Kasumi-1 (cell line): ENCODE data around the gene MTMR2.

Source experiments
- DNase-seq, 2 experiments: peaks; one replicate each; lab custom pipeline; 2025; lab: John Stamatoyannopoulos, UW

The MTMR2 gene

DNA sequence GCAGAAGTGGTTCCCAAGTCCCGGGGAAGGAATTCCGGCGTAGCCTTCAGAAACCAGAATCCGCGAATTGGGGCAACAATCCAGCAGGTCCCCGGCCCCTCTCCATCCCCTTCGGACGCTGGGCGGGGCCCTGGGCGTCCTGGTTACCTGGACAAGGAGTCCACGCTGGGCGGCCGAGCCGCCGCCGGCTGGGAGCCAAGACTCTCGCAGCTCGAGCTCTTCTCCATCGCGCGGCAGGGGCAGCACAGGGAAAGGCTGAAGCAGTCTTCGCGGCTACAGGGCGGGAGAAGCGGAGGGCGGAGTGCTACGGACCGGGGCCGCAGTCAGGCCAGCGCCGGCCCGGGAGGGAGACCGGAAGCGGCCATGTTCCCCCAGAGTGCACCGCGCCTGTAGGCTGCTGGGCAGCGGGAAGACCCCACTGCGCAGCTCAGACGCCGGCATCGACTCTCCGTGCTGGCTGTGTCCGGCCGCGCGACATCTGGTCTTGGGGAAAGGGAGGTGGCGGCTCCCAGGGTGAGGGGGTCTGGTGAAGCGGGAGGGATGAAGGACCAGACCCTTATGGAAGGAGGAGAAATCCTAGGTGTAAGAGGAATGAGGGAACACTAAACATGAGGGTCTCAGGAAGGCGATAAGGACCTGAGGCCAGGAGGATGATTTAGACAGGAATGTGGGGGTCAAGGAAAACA, at the start of gene MTMR2:
MTMR2 (minus strand) TSS at position 380 of the 686 bp plus-strand sequence; CDS start at position 227, 153 bp downstream.
- peak; percentile 35 to 40 for DNase-seq

DNA sequence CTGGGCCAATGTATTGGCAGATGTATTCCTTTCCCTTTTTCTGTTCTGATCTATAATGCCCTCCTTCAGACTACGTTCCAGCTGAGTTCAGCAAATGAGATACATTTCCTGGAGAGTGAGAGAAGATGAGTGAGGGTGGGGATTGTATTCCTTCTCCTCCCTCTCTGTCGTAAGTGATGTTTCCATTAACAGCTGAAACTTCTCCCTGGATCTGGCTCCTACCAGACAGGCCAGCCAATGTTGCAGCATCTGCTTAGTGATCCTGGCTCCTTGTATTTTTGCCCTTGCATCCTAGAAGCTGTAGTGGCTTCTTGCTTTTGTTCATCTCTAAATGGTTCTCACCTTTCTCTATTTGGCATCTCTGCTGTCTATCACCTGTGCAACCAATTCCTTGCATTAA, 48.2 kb upstream of the MTMR2 start:
- no peak for DNase-seq

DNA sequence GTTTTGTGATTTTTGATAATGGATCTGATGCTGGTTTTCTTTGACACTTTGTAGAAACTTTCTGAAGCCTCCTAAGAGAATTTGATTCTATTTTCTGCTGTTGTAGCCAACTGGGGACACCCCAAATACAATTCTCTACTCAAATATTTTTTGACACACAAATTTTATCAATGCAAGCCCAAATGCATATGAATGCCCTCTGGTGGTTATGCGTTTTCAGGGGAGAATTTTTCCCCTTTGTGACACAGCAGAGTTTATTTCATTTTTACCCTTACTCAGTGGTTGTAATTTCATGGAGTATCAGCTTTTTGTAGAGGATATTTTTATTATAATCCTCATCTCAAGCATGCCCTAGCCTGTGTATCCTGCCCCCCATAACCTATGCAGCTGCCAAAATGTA, 44.7 kb upstream of the MTMR2 start:
- peak in 1 of 2 experiments; percentile 8 for DNase-seq

DNA sequence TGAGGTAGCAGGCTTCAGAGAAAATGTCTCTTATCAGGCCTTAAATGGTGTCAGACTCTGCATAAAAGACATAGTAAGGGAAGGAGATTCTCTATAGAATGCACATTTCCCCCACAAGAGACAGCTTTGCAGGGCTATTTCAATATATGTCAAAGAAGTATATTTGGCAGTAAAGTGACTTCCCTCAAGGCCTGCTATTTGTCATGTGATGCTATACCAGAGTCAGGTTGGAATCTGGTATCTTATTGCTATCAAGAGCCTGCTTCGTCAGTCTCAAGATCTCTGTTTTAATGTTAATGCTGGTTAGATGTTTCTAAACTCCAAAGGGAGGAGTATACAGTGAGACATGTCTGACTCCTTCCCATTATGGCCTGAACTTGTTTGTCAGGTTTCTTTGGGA, 40.4 kb upstream of the MTMR2 start:
- no peak for DNase-seq

DNA sequence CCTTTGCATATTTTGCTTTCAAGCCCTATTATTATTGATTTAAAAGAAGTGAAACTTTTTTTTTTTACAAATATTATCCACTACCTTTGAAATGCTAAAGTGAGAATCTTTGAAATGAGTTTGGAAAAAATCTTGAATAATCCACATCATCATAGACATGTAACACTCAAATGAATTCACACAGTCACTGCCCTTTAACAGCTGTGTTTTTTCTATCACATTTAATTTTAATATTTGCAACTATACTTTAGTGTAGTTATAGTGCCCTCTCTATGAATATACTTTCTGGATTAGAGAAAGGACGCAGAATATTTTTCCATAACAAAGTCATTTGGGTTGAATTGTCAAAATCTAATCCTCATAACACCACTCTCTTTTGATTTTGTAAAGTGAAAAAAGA, 37.9 kb upstream of the MTMR2 start:
- no peak for DNase-seq

DNA sequence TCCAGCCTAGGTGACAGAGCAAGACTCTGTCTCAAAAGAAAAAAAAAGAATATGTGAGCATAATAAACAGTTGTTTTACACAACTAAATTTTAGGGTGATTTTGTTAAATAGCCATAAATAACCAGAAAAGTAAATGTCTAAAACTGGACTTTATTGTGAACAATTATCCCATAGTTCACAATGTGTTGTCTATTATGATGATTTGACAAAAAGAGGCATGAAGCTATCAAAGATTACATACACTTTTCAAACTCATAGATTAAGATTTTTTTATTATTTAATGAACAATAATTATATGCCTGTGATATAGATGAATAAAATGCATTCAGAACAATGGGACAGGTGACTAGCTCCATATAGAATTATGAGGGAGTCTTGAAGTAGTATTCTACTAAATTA, 27.0 kb upstream of the MTMR2 start:
- no peak for DNase-seq

DNA sequence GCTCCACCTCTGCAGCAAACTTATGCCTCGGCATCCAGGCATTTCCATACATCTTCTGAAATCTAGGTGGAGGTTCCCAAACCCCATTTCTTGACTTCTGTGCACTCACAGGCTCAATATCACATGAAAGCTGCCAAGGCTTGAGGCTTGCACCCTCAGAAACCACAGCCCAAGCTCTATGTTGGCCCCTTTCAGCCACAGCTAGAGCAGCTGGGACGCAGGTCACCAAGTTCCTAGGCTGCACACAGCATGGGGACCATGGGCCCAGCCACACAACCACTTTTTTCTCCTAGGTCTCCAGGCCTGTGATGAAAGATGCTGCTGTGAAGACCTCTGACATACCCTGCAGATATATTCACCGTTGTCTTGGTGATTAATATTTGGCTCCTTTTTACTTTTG, 24.7 kb upstream of the MTMR2 start:
- no peak for DNase-seq

DNA sequence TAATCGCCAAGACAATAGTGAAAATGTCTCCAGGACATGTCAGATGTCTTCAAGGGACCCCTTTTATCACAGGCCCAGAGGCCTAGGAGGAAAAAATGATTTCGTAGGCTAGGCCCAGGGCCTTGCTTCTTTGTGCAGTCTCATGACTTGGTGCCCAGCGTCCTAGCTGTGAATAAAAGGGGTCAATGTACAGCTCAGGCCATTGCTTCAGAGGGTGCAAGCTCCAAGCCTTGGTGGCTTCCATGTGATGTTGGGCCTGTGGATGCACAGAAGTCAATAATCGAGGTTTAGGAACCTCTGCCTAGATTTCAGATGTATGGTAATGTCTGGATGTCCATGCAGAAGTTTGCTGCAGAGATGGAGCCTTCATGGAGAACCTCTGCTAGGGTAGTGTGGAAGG, 20.7 kb upstream of the MTMR2 start:
- DNase-seq, result no peak

DNA sequence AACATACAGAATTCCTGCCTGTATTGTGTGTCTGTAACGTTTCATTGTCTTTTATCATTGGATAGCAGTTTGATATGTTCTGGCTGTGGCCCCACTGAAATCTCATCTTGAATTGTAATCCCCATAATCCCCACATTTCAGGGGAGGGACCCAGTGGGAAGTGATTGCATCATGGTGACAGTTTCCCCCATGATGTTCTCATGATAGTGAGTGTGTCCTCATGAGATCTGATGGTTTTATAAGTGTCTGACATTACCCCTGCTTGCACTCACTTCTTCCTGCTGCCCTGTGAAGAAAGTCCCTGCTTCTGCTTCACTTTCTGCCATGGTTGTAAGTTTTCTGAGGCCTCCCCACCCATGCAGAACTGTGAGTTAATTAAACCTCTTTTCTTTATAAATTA, 19.6 kb upstream of the MTMR2 start:
- no peak for DNase-seq

DNA sequence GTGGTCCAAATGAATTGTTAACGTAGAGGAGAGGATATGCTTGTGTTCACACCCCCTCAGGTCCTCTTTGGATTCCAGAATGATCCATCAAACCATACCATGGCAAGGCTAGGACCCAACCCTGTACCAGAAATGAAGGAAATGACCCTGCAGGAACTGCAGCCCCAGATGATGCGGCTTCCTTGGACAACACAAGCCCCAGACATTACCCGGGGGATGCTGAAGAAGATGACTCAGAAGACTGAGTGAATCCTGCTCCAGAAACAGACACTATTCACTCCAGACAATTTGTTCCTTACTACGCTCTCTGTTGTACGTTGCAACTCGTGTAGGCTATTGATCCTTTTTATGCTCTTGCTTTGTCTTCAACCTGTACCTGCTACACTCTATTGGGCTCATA, 15.2 kb upstream of the MTMR2 start:
- no peak for DNase-seq

DNA sequence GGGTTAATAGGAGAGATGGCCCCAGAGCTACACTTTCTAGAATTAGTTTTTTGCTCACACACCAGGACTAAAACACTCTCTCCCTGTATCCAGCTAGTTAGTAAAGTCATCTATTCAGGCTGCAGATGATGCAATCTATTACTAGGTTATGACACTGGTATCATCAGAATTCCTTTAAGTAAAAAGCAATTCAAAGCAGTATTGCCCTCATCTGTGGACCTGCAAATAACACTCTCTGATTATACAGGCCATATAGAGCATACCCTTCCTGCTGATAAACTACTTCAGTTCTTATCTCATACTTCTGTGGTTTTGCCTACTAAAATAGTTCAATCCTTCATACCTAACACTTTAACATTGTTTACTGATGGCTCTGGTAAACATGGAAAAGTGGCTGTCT, 13.5 kb upstream of the MTMR2 start:
- DNase-seq, result no peak

DNA sequence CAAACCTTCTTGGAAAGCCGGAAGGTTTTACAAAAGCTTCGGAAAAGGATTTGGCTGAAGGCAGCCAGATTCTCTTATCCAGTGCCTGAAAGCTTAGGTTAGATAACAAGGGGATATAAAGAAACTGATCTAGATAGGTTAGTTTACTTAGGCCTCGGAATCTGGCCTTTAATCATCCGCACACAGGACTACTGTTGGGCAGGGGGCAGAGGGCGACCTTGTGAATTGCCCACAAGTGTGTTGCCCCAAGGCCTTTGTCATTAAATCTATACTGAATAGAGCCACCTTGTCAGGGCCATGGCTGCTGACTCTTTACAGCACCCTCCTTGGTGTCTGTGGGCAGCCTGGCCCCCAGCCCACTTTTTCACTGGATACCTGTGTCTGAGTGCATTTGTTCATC, 9.7 kb upstream of the MTMR2 start:
- DNase-seq, result no peak

DNA sequence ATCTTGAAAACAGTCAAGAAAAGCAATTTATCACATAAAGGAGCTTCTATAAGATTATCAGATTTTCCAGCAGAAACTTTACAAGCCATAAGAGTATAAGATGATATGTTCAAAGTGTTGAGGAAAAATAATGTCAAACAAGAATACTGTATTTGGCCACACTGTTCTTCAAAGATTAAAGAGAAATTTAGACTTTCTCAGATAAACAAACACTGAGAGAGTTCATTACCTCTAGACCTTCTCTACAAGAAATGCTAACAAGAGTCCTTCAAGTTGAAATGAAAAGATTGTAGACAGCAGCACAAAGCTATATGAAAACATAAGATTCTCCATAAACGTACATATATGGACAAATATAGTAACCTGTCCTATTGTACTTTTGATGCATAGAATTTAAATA, 8.0 kb upstream of the MTMR2 start:
- no peak for DNase-seq

DNA sequence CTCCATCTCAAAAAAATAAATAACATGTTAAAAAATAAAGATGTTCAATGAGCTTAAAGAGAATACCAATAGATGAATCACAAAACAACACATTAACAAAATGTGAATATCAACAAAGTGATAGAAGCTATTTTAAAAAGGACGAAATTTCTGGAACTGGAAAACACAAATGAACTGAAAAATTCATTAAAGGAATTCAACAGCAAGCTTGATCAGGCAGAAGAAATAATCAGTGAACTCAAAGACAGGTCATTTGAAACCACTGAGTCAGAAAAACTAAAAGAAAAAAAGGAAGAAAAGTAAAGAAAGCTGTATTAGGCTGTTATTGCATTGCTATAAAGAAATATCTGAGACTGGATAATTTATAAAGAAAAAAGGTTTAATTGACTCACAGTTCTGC, 7.0 kb upstream of the MTMR2 start:
- no peak for DNase-seq

DNA sequence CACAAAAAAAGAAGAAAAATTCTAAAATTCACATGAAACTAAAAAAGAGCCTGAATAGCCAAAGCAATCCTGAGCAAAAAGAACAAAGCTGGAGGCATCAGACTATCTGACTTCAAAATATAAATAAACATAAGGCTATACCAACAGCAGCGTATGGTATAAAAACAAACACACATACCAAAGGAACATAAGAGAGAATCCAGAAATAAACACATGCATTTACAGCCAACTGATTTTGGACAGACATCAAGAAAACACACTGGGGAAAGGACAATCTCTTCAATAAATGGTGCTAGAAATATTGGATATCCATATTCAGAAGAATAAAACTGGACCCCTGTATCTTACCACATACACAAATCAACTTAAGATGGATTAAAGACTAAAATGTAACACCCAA, 2.8 kb upstream of the MTMR2 start:
- no peak for DNase-seq

DNA sequence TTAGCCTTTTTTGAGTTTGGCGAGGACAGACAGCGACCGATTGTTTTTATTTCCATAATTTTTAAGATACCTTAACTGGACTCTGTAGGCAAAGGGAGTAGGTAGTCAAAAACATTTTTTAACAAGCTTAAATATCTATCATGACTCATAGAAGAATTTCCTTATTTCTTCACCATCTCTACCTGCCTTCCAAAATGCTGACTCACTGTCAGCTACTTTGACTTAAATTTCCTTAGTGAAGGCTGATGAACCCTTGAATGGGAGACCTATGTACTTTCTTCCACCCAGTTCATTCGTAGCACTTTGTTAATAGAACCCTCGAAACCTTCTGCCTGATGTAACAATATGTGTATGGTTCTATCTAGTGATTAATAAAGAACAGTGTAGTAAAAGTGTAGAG, 1.1 kb upstream of the MTMR2 start:
- DNase-seq, result no peak

DNA sequence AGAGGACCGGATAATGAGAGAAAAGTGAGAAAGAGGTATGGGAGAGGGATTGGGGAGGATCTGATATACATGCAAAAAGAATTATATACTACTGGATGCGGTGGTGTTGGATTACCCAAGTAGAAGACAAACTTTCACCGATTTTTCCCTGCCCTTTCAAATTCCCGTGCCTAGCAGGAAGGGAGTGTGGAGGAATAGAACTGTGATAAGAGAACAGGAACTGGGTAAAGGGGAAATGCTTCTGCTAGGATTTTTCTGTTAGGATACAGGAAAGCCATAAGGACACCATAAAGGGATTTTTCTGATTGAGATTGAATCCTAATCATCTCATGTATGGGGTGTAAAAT, 480 bp upstream of the MTMR2 start:
- peak in 1 of 2 experiments; percentile 33 for DNase-seq

DNA sequence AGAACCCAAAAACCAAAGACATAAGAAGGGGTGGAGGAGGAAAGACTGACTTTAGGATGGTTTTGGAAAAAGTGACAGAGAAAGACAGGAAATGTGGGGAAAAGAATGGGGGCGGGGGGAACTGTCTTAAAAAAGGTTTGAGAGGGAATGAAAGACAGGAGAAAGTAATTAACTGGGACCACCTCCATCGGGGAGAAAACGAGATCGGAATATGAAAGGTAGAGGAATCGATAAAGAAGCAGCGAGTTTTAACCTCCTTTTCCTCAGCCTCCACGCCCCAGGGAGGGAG, 524 bp downstream of the MTMR2 start:
- peak in 1 of 2 experiments; percentile 27 for DNase-seq

DNA sequence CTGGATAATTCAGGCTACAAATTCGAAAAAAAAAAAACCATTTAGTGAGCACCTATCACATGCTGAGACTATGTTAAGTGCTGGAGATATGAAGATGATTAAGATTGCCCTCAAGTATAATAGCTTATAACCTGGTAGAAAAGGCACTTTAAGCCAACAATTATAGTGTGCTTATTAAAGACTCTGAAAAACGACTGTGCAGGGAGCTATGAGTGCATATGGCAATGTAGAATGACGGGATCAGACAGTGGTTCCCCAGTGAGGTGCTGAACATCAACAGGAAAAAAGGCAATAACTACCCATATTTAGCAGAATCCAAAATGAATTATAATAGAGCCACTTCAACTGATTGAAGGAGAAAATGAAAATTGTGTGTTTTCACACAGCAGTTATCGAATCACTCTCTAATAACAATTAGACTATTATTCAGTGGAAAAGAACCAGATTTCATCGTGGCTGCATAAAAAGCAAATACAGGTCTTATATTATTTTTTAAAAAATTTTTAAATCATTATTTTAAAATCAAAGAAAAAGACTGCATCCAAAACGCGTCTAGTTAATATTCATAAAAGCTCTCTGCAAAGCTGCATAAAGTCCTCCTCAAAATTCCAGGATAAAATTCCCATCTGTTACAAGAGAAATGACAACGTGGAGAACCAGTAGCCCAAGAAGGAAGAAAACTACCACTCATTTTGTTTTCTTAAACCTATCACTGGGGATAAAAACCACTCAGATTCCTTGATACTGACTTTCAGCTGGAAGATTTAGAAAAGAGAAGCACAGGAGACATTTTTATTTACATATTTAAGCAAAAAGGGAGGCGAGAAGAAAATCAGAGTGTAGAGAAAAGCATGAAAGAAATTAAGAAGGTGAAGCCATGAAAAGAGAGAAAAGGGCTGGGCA, 1.1 kb downstream of the MTMR2 start:
- DNase-seq, result peak; percentile 25 to 47

DNA sequence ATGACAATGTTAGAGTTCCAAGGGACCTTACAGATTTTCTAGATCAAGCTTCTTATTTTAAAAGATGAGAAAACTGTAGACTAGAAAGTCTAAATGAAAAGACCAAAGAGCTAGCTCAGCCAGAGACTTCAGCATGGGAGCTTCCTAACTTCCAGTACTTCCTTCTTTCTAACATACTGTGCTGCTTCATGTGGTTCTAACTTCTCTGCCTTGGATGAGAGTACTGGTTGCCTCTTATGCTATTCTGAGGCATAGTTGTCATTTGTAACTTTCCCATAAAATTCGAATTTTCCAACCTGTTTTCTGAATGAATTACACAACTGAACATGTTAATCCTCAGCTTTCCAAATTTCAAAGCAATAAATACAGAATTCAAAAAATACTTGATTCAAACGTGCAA, 1.8 kb downstream of the MTMR2 start:
- DNase-seq, result peak; percentile 74 to 80

DNA sequence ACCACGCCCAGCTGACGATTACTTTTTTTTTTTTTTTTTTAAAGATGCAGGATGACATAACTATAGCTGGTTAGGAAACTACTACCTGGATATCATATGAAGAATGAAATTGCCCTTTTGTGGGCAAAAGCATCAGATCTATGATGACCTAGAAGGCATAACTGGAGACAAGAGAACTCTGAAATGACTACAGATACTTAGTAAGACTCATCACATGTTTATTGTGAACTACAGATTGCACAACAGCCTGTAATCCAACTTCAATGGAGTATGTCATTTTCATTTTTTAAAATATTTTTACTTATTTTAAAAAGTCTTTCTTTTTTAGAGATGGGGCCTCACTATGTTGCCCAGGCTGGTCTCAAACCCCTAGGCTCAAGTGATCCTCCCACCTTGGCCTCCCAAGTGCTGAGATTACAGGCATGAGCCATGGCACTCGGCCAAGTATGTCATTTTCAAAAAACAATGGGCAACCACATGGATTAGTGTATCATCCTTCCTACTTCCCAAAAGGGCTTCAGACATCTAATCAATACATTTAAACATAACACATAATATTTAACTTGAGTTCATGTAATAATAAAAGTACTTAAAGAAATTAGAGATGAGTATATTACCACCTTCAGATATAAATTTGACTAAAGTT, 3.3 kb downstream of the MTMR2 start:
- no peak for DNase-seq

DNA sequence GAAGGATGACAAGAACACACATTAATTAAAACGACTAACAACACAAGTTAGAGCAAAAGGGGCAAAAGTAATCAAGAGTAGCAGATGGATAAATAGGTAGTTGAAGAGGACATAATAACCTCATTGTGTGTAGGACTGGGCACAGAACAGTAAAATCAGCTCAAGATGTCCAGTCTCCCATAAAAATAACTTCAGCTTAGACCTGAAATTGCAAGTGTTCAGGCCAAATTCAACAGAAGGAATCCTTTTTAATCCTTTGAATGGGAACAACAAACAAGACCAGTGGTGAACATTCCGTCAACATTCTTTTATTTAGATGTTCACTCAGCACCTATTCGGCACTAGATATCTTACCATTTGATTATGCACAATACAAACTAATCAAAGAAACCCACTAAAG, 4.4 kb downstream of the MTMR2 start:
- DNase-seq, result no peak

DNA sequence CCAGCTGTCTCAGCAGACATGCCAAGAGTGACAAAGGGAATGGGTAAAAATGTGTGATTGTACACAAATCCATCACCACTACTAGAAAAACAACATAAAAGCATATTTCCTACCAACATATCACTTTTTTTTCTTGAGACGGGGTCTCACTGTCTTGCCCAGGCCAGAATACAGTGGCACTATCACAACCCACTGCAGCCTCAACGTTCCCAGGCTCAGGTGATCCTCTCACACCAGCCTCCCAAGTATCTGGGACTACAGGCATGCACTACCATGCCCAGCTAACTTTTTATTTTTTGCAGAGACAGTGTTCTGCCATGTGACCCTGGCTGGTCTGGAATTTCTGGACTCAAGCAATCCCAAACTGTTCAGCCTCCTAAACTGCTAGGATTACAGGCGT, 5.2 kb downstream of the MTMR2 start:
- DNase-seq, result no peak
